Mucosa of stomach (tissue), 1 donor: ENCODE results near the gene FARP2.

Source experiments
- H3K27me3 ChIP-seq: one replicate; pipeline ENCODE4 v1.7.0; 2013; ENCODE audit warnings: mild to moderate bottlenecking, low read length; ENCODE audit not compliant: control insufficient read depth, insufficient read depth
- H3K36me3 ChIP-seq: one replicate; pipeline ENCODE4 v1.7.0; 2013; ENCODE audit warnings: low read length; ENCODE audit not compliant: control insufficient read depth, insufficient read depth
- H3K4me1 ChIP-seq: one replicate; pipeline ENCODE4 v1.7.0; 2013; ENCODE audit warnings: mild to moderate bottlenecking, low read length; ENCODE audit not compliant: control insufficient read depth, insufficient read depth
- H3K4me3 ChIP-seq: one replicate; pipeline ENCODE4 v1.7.0; 2013; ENCODE audit warnings: low read length
- H3K9ac ChIP-seq: one replicate; pipeline ENCODE4 v1.7.0; 2013; ENCODE audit warnings: mild to moderate bottlenecking, low read length, moderate library complexity
- H3K9me3 ChIP-seq: one replicate; pipeline ENCODE4 v1.7.0; 2013; ENCODE audit warnings: mild to moderate bottlenecking, low read length, moderate library complexity; ENCODE audit not compliant: control insufficient read depth
- donor health status: Pancreatic carcinoma.

Gene FARP2

DNA sequence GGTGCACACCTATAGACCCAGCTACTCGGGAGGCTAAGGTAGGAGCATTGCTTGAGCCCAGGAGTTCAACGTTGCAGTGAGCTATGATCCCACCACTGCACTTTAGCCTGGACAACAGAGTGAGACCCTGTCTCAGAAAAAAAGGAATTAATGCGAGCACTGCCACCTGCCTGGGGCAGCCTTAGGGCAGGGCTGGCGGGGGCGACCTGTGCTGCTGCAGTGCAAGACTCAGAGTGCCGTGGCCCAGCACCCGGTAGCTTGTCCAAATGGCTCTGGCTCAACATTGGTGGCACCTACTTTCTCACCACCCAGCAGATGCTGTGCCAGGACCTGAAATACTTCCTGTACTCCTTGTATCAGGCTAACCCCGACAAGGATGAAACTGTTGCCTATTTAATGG is 122.1 kb downstream of the FARP2 start:
- H3K4me3 ChIP-seq: no peak overlapping the region
- no peak overlapping the region for H3K9ac ChIP-seq
- peaks cover 7% of the 10 kb centered on the region for H3K36me3 ChIP-seq
- no peaks in the 10 kb centered on the region for H3K27me3 ChIP-seq
- H3K9me3 ChIP-seq: no peaks in the 10 kb centered on the region
- peaks cover 5% of the 10 kb centered on the region for H3K4me1 ChIP-seq

GRCh38 chr2:241479026-241479898 is 123.2 kb downstream of the FARP2 start:
- Histone ChIP-seq H3K36me3 (peaks cover 10% of the 10 kb centered on the region), H3K9me3 (no peaks in the 10 kb centered on the region), H3K4me1 (peaks cover 5% of the 10 kb centered on the region), H3K27me3 (no peaks in the 10 kb centered on the region), H3K4me3 (no peak overlapping the region), H3K9ac (no peak overlapping the region)

- Histone ChIP-seq H3K27me3 (no peaks in the 10 kb centered on the region), H3K9me3 (no peaks in the 10 kb centered on the region), H3K9ac (no peak overlapping the region), H3K36me3 (peaks cover 10% of the 10 kb centered on the region), H3K4me3 (no peak overlapping the region), H3K4me1 (no peaks in the 10 kb centered on the region)
These were observed 125.6 kb downstream of the FARP2 start for GRCh38 chr2:241481687-241482086.

DNA sequence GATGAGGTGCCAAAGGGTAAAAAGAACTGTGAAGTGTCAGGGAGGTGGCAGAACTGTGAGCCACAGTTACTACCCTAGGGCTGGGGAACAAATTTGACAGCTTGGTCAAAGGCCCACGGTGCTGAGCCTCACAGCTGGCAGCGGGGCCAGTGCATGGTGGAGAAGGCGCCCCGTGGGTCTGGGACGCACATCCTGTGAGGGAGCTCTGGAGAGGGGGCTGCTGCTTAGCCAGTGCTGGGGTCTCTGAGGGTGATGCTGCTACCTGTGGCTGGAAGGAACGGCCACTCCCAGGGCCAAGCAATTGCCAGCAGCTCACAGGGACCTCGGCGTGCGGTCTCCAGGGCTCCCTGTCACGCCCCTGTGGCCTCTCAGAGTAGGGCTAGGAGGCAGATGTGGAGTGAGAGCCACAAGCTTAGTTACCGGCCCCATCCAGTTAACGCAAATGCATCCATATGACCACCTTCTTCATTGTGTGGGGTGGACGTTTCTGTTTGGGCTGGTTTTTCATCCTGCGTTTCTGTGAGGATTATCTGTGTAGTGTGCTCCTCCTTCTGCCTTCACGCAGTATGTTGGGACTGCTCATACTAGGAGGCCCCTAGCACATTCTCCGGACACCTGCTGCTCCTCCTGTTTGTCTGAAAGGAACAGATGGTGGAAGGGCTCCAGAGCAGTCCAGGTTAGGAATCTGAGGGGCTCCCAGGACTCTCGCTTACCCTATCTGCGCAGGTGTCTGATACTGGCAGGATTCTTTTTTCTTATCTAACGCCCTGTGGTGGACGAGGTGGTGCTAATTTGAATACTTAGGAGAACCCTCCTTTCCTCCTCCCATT is 126.3 kb downstream of the FARP2 start:
- H3K4me1 ChIP-seq: no peaks in the 10 kb centered on the region
- no peaks in the 10 kb centered on the region for H3K27me3 ChIP-seq
- no peaks in the 10 kb centered on the region for H3K9me3 ChIP-seq
- H3K36me3 ChIP-seq: peaks cover 10% of the 10 kb centered on the region
- no peak overlapping the region for H3K9ac ChIP-seq
- H3K4me3 ChIP-seq: no peak overlapping the region

- no peaks in the 10 kb centered on the region for H3K4me1 ChIP-seq
- no peak overlapping the region for H3K9ac ChIP-seq
- H3K4me3 ChIP-seq: no peak overlapping the region
- no peaks in the 10 kb centered on the region for H3K9me3 ChIP-seq
- H3K27me3 ChIP-seq: no peaks in the 10 kb centered on the region
- peaks cover 10% of the 10 kb centered on the region for H3K36me3 ChIP-seq
These were observed 127.2 kb downstream of the FARP2 start for GRCh38 chr2:241483305-241483704.

- Histone ChIP-seq H3K4me1 (peaks cover 9% of the 10 kb centered on the region), H3K9me3 (no peaks in the 10 kb centered on the region), H3K36me3 (peaks cover 10% of the 10 kb centered on the region), H3K4me3 (no peak overlapping the region), H3K27me3 (no peaks in the 10 kb centered on the region), H3K9ac (no peak overlapping the region)
These were observed 129.3 kb downstream of the FARP2 start for GRCh38 chr2:241485172-241485911.

- no peaks in the 10 kb centered on the region for H3K27me3 ChIP-seq
- H3K9me3 ChIP-seq: no peaks in the 10 kb centered on the region
- H3K36me3 ChIP-seq: peaks cover 7% of the 10 kb centered on the region
- no peak overlapping the region for H3K4me3 ChIP-seq
- no peak overlapping the region for H3K9ac ChIP-seq
- peaks cover 20% of the 10 kb centered on the region for H3K4me1 ChIP-seq
These were observed 133.0 kb downstream of the FARP2 start for GRCh38 chr2:241489088-241489487.

DNA sequence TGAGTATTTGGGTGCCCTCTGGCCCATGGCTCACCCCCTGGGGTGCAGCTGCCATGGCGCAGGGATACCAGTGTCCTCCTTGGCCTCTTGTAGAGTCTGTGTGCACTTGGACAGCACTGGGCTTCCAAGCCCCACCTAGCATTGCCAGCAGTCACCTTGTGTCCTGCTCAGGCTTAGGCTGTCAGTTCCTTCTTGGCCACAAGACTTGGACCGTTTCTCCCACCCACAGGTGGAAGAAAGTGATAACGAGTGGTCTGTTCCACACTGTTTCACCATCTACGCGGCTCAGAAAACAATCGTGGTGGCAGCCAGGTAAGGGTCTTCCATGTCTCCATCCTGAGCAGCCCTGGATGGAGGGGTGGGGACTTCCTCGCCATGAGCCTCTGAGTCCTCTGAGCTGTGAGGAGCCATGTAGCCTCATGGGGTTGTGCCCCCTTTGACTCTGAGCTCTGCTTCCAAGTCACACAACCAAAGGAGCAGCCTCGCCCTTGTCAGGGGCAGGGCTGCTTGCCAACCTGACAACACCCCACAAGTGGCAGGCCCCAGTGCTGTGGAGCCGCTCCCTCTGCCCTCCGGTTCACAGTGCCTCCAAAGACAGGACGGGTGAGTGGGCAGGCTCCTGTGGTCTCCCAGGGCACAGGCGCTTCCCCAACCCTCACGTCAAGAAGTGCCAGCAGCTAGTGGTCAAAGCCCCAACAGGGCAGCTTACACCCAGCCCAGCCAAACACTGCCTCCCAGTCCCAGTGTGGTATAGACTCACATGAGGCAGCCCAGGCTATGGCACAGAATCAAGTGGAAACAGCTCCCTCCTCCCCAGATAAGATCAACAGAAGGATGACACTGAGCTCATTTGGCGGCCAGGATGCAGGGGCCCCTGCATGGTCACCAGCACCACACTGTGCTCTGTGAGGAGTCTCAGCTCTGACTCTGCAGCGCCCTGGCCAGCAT is 133.9 kb downstream of the FARP2 start:
- Histone ChIP-seq H3K36me3 (peaks cover 13% of the 10 kb centered on the region), H3K4me1 (peaks cover 20% of the 10 kb centered on the region), H3K9ac (no peak overlapping the region)

GRCh38 chr2:241490825-241491506 is 134.9 kb downstream of the FARP2 start:
- Histone ChIP-seq H3K4me3 (no peak overlapping the region), H3K27me3 (no peaks in the 10 kb centered on the region), H3K4me1 (peaks cover 28% of the 10 kb centered on the region), H3K9ac (no peak overlapping the region), H3K36me3 (peaks cover 18% of the 10 kb centered on the region), H3K9me3 (no peaks in the 10 kb centered on the region)

More for the DNA sequence above, 133.9 kb downstream of the FARP2 start:
- H3K27me3 ChIP-seq: no peaks in the 10 kb centered on the region
- no peak overlapping the region for H3K4me3 ChIP-seq
- H3K9me3 ChIP-seq: no peaks in the 10 kb centered on the region

GRCh38 chr2:241491549-241492173 is 135.6 kb downstream of the FARP2 start:
- H3K4me3 ChIP-seq: no peak overlapping the region
- no peak overlapping the region for H3K9ac ChIP-seq
- no peaks in the 10 kb centered on the region for H3K27me3 ChIP-seq
- no peaks in the 10 kb centered on the region for H3K9me3 ChIP-seq
- H3K36me3 ChIP-seq: peaks cover 21% of the 10 kb centered on the region
- peaks cover 35% of the 10 kb centered on the region for H3K4me1 ChIP-seq
